ENCODE results near the gene THAP9. TPM values are rescaled to one million over a fixed set of nuclear protein-coding genes. Genes with fewer than 3 reads are reported as not detected.

Gene THAP9
- total RNA-seq, 1 donor from 2014 or later: 5.5 TPM

GRCh38 chr4:82921795-82922194 lies 21.3 kb downstream of the THAP9 start:
- no peak for ATAC-seq
- intact Hi-C loops (cut with DNase I): no loop called here

GRCh38 chr4:82930848-82931755 lies 30.6 kb downstream of the THAP9 start:
- DNase-seq (ENCODE audit: missing footprints): no peak
- intact Hi-C loops (cut with DNase I): no loop called here
- ATAC-seq: no peak

More at GRCh38 chr4:82921795-82922194, 21.3 kb downstream of the THAP9 start:
- DNase-seq (ENCODE audit: missing footprints): no peak

- no peak for ATAC-seq
- DNase-seq (ENCODE audit: missing footprints): no peak
- intact Hi-C loops (cut with DNase I): no loop called here
Measured at GRCh38 chr4:82934441-82934840, 33.9 kb downstream of the THAP9 start.

DNA sequence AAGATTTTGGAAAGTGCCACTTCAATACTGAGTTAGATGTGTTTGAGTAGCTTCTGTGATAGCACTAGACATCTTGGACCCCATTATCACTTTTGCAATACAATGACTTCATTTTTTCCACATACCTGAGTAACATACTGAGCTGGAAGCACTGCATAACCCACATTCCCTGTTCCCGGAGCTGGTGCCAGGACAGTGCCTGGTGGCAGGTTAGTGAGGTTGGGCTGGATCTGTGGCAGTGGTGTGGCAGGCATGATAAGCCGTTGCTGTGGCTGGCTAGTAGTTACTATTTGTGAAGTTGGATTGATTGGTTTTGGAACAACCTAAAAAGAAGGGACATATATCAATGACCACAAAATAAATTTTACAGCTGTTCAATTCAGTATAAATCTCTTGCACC lies 38.9 kb downstream of the THAP9 start:
- DNase-seq (ENCODE audit: missing footprints): no peak
- intact Hi-C loops (cut with DNase I): no loop called here
- no peak for ATAC-seq

GRCh38 chr4:82947498-82947897 lies 47.0 kb downstream of the THAP9 start:
- ATAC-seq (no peak), DNase-seq (ENCODE audit: missing footprints) (no peak)
- intact Hi-C loops (cut with DNase I): no loop called here

GRCh38 chr4:82948647-82949204 lies 48.2 kb downstream of the THAP9 start:
- no peak for ATAC-seq
- intact Hi-C loops (cut with DNase I): no loop called here
- DNase-seq (ENCODE audit: missing footprints): no peak

DNA sequence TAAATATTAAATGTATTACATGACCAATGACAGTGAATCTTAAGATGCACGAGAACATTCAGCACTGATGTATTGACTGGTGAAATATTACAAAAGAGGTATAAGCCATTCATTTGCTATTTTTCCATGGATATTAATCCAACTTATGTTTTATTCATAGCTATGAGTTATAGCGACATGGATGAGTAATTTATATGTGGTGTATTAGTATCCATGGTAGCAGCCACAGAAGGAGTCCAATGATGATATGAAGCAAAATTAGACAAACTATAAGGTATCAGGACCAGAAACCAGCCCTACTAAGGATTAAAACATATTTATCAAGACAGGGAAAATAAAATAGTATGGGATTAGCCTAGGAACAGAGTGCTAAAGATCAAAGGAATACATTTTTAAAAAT lies 50.7 kb downstream of the THAP9 start:
- ATAC-seq: no peak
- intact Hi-C loops (cut with DNase I): no loop called here

DNA sequence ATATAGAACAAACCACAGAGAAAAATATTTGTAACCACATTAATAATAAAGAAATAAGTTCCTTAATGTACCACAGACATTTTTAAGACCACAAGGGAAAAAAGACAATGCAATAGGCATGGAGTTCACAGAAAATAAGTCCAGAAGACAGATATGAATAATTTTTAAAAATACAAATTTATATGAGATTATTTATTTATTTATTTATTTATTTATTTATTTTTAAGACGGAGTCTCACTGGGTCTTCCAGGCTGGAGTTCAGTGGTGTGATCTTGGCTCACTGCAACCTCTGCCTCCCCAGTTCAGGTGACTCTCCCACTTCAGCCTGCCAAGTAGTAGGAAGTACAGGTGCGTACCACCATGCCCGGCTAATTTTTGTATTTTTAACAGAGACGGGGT lies 53.7 kb downstream of the THAP9 start:
- no peak for ATAC-seq
- intact Hi-C loops (cut with DNase I): no loop called here
- no peak for DNase-seq (ENCODE audit: missing footprints)

More for the DNA sequence above, 50.7 kb downstream of the THAP9 start:
- no peak for DNase-seq (ENCODE audit: missing footprints)

GRCh38 chr4:82957045-82957444 lies 56.5 kb downstream of the THAP9 start:
- DNase-seq (ENCODE audit: missing footprints) (no peak), ATAC-seq (no peak)
- intact Hi-C loops (cut with DNase I): no loop called here

DNA sequence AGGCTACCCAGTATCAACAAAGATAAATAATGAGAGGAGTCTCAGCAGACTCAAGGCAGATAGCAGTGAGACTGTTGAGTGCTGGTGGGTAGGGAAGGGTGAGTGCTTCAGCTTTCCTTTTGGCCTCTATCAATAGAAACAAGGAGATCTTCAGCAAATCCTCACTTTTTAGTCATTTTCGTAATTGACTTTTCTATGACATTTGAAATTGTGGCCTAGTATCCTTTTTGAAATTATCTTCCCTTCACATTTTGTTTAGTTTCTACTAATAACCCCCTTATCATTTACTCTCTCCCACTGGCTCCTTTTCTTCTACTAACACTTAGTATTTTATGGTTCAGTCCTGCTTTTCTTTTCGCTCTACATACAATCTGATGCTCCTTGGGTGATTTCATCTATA lies 65.2 kb downstream of the THAP9 start:
- intact Hi-C loops (cut with DNase I): no loop called here
- ATAC-seq: no peak
- DNase-seq (ENCODE audit: missing footprints): no peak

GRCh38 chr4:82968972-82969371 lies 68.4 kb downstream of the THAP9 start:
- intact Hi-C loops (cut with DNase I): no loop called here
- no peak for ATAC-seq
- no peak for DNase-seq (ENCODE audit: missing footprints)

- intact Hi-C loops (cut with DNase I): no loop called here
- ATAC-seq: no peak
- no peak for DNase-seq (ENCODE audit: missing footprints)
Measured at GRCh38 chr4:82969414-82969813, 68.9 kb downstream of the THAP9 start.

Other genes starting within 250 kb of the THAP9 start
- 5.1 TPM for gene SCD5, start 101.9 kb upstream of the THAP9 start, total RNA-seq
- 85.6 TPM for gene SEC31A, start 9.6 kb upstream of the THAP9 start, total RNA-seq
- 7.4 TPM for gene LIN54, start 110.1 kb downstream of the THAP9 start, total RNA-seq
- gene COPS4, start 134.4 kb downstream of the THAP9 start, total RNA-seq: 50.4 TPM
- 2.2 TPM for gene PLAC8, start 214.0 kb downstream of the THAP9 start, total RNA-seq

All from Right ventricle myocardium inferior (tissue), 1 donor.